Measurements from ENCODE around the gene SYVN1. TPM values are rescaled to one million over a fixed set of nuclear protein-coding genes. Genes with fewer than 3 reads are reported as not detected.

Gene SYVN1
- total RNA-seq, 1 donor from 2014 or later, result 14.8 TPM

DNA sequence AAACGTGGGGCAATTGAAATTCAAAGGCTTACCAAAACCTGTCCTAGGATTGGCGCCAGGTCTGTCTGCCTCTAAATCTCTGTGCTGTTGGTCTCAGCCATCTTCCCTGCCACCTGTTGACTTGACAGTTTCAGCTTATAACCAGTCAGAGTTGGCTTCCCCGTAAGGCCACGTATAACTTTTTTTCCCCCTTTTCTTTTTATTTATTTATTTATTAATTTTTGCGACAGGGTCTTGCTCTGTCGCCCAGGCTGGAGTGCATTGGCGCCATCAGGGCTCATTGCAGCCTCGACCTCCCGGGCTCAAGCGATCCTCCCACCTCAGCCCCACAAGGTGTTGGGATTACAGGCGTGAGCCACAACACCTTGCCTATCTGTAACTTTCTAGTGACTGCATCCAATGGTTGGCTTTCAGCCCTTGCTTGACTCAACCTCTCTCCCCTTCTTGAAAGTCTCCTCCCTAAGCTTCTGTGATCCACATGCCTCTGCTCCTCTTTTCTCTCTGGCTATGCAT is 1.4 kb upstream of the SYVN1 start:
- peak overlapping the region; percentile 76 for H3K4me3 ChIP-seq (ENCODE audit: low read depth, low read length)
- TF ChIP-seq, protein P1, sequence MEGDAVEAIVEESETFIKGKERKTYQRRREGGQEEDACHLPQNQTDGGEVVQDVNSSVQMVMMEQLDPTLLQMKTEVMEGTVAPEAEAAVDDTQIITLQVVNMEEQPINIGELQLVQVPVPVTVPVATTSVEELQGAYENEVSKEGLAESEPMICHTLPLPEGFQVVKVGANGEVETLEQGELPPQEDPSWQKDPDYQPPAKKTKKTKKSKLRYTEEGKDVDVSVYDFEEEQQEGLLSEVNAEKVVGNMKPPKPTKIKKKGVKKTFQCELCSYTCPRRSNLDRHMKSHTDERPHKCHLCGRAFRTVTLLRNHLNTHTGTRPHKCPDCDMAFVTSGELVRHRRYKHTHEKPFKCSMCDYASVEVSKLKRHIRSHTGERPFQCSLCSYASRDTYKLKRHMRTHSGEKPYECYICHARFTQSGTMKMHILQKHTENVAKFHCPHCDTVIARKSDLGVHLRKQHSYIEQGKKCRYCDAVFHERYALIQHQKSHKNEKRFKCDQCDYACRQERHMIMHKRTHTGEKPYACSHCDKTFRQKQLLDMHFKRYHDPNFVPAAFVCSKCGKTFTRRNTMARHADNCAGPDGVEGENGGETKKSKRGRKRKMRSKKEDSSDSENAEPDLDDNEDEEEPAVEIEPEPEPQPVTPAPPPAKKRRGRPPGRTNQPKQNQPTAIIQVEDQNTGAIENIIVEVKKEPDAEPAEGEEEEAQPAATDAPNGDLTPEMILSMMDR (conservative IDR thresholded peaks at IDR 0.05; ENCODE audit: low read depth, low read length), result no peak
- DNase-seq (ENCODE audit: low read depth), result no peak

DNA sequence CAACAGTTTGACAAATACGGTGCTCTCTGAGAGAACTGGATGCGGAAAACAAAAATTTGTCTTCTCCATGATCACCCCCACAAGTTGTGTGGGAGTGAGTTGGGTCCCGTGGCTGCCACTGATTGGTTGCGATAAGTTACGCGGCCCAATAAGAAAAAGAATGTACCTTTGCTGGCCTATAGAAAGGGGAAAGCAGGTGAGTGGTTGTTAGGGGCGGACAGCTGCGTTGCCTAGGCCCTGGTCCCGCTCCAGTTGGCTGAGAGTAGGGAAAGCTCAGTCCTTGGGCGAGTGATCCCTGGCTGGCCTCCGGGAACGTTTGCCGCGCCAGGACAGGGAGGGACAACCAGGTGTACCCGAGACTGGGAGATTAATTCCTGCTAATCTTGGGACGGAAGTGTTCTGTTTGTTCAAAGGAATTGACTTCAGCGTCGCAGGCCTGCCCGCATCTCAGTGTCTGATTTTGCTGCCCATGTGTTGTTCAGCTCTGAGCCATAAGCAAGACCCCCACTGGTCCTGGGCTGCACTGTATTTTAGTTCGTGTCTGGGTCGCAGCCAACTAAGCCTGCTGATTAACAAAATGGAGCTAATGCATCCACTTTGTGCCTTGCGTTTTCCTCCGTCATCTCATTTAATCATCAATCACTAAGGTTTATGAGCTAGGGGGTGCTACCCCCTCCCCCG is 773 bp upstream of the SYVN1 start:
- peak; percentile 92 for DNase-seq (ENCODE audit: low read depth)
- H3K4me3 ChIP-seq (ENCODE audit: low read depth, low read length), result peak overlapping the region; percentile 76
- TF ChIP-seq, protein P1 (conservative IDR thresholded peaks at IDR 0.05; ENCODE audit: low read depth, low read length), result no peak

DNA sequence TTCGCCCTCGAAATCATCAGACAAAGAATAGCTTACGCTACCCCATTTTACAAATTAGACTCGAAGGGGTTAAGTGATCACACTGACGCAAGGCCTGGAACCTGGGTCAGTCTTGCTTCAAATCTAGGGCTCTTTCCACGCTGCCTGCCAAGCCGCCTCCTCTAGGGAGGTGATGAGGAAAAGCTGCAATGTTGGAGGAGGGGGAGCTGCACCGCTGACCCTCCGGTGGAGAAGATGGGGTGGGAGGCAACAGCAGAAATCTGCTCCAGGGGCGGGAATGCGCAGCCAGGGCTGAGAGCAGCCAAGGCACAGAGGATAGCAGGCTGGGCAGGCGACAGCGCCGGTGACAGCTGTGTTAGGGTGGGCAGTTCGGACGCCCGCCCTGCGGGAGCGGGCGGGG is 595 bp downstream of the SYVN1 start:
- peak overlapping the region; percentile 76 for H3K4me3 ChIP-seq (ENCODE audit: low read depth, low read length)
- TF ChIP-seq, protein P1 (conservative IDR thresholded peaks at IDR 0.05; ENCODE audit: low read depth, low read length), result no peak
- no peak for DNase-seq (ENCODE audit: low read depth)

DNA sequence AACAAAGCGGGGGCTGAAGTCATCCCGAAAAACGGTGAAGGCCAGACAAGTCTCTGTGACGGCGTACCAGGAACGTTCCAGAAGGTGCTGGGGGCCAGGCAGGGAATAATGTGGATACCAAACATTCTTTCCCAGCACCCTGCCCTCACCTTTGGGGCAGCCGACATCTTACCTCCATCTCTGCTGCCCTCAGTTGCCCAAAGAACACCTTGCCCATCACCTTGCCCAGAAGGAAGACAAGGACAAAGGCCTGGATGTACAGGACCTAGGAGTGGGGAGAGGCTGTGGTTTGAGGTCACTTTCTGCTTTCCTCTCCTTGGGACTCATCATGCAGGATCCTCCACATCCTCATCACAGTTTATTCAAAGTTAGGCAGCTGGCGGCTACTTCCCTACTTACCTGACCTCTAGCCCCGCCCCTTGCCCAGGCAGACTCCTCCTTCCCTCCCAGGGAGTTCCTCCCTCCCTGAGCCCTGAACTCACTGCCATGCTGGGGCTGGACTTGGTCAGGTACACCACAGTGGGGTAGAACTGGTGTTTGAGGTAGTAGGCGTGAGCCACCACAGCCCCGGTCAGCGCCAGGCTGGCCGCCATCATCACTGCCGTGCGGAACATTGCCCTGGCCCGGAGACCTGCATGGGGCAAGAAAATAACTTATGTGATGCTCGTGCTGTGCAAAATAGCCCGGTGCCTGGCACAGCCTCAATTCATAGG is 1.2 kb downstream of the SYVN1 start:
- peak overlapping the region; percentile 76 for H3K4me3 ChIP-seq (ENCODE audit: low read depth, low read length)
- DNase-seq (ENCODE audit: low read depth), result no peak
- TF ChIP-seq, protein P1 (conservative IDR thresholded peaks at IDR 0.05; ENCODE audit: low read depth, low read length), result no peak

DNA sequence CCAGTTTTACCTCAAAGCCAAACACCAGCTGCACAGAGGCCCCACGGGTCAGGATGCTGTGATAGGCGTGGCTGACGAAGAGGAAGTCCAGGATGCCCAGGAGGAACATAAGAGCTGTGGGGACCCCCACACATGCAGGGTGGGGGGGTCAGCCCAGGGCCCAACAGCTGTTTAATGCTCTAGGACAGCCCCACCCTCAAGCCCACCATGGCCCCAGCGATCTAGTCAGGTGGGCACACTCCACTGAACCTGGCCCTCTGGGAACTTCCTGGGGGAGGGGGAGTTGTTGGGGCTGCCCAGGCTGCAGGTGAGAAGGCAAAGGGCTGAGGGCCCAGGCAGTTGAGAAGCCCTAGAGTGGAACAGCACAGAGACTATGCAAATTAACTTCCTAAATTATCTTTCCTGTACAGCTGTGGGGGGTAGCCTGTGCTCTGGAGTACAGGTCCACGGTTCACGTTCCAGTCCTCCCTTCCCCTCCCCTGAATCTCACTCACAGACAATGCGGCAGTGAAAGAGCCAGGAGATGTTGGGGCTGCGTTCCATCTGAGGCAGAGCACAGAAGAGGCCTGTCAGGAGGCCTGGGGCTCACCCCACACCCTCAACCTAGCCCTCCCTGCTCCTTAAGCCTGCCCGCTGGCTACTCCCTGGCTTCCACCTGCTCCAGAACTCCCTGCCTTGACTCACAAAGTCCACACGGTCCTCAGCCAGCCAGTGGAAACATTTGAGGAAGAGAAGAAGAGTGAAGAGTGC is 1.9 kb downstream of the SYVN1 start:
- H3K4me3 ChIP-seq (ENCODE audit: low read depth, low read length), result no peak overlapping the region
- TF ChIP-seq, protein P1 (conservative IDR thresholded peaks at IDR 0.05; ENCODE audit: low read depth, low read length), result no peak
- DNase-seq (ENCODE audit: low read depth), result no peak

DNA sequence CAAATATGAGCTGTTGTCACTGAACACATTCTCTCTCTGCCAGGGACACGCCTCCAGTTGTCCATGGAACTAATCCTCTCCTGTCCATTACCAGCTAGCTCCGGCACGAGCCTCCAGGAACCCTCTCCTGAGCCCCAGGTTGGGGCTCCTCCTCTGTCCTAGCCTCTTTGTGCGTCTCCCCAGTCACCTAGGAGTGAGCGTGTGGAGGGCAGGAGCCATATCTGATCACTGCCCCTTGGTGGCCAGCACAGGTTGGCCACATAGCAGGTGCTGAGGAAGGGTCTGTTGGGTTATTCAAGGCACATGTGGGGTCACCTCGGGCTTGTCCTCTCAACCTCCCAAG is 2.5 kb downstream of the SYVN1 start:
- TF ChIP-seq, protein P1 (conservative IDR thresholded peaks at IDR 0.05; ENCODE audit: low read depth, low read length), result no peak
- H3K4me3 ChIP-seq (ENCODE audit: low read depth, low read length), result no peak overlapping the region
- no peak for DNase-seq (ENCODE audit: low read depth)
